Measurements from ENCODE around the gene TTBK1.

DNA sequence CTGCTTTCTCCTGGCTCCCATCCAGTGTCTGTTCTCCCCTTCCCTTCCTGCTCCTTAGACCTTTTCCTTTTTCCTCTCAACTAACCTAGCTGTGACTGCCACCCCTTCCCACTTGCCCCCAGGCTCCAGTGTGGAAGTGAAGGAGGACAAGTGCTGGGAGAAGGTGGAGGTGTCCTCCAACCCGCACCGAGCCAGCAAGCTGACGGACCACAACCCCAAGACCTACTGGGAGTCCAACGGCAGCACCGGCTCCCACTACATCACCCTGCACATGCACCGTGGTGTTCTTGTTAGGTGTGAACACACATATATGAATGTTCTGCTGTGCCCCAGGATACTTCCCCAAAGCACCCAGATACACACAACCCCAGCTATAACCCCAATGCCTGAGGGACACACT lies 42.7 kb upstream of the TTBK1 start:
- TF ChIP-seq, protein P1, sequence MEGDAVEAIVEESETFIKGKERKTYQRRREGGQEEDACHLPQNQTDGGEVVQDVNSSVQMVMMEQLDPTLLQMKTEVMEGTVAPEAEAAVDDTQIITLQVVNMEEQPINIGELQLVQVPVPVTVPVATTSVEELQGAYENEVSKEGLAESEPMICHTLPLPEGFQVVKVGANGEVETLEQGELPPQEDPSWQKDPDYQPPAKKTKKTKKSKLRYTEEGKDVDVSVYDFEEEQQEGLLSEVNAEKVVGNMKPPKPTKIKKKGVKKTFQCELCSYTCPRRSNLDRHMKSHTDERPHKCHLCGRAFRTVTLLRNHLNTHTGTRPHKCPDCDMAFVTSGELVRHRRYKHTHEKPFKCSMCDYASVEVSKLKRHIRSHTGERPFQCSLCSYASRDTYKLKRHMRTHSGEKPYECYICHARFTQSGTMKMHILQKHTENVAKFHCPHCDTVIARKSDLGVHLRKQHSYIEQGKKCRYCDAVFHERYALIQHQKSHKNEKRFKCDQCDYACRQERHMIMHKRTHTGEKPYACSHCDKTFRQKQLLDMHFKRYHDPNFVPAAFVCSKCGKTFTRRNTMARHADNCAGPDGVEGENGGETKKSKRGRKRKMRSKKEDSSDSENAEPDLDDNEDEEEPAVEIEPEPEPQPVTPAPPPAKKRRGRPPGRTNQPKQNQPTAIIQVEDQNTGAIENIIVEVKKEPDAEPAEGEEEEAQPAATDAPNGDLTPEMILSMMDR (IDR thresholded peaks at IDR 0.05; ENCODE audit: poor library complexity, severe bottlenecking), result no peak
- no peak for TF ChIP-seq RAD21 (conservative IDR thresholded peaks at IDR 0.05)
- TF ChIP-seq EP300 (conservative IDR thresholded peaks at IDR 0.05; ENCODE audit: poor library complexity, severe bottlenecking), result no peak
- TF ChIP-seq POLR2AphosphoS5 (IDR thresholded peaks at IDR 0.05), result no peak
- TF ChIP-seq, protein P2, sequence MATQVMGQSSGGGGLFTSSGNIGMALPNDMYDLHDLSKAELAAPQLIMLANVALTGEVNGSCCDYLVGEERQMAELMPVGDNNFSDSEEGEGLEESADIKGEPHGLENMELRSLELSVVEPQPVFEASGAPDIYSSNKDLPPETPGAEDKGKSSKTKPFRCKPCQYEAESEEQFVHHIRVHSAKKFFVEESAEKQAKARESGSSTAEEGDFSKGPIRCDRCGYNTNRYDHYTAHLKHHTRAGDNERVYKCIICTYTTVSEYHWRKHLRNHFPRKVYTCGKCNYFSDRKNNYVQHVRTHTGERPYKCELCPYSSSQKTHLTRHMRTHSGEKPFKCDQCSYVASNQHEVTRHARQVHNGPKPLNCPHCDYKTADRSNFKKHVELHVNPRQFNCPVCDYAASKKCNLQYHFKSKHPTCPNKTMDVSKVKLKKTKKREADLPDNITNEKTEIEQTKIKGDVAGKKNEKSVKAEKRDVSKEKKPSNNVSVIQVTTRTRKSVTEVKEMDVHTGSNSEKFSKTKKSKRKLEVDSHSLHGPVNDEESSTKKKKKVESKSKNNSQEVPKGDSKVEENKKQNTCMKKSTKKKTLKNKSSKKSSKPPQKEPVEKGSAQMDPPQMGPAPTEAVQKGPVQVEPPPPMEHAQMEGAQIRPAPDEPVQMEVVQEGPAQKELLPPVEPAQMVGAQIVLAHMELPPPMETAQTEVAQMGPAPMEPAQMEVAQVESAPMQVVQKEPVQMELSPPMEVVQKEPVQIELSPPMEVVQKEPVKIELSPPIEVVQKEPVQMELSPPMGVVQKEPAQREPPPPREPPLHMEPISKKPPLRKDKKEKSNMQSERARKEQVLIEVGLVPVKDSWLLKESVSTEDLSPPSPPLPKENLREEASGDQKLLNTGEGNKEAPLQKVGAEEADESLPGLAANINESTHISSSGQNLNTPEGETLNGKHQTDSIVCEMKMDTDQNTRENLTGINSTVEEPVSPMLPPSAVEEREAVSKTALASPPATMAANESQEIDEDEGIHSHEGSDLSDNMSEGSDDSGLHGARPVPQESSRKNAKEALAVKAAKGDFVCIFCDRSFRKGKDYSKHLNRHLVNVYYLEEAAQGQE (IDR thresholded peaks at IDR 0.05; ENCODE audit: borderline replicate concordance), result no peak
- TF ChIP-seq TAF1 (IDR thresholded peaks at IDR 0.05; ENCODE audit: low read depth), result no peak
- TF ChIP-seq EZH2 (IDR thresholded peaks at IDR 0.05; ENCODE audit: borderline replicate concordance, insufficient read depth, low read length, poor library complexity, severe bottlenecking), result no peak
- TF ChIP-seq SMC3 (conservative IDR thresholded peaks at IDR 0.05; ENCODE audit: poor library complexity), result no peak
- no peak for TF ChIP-seq MXI1 (conservative IDR thresholded peaks at IDR 0.05; ENCODE audit: poor library complexity, severe bottlenecking)

Data from neural cell (in vitro differentiated cells).